Peyer's patch (tissue), 4 donors: ENCODE data around the gene OSBPL7. TPM values are rescaled to one million over a fixed set of nuclear protein-coding genes. Genes with fewer than 3 reads are reported as not detected.

Experiments used
- DNase-seq, 3 donors: peaks; one replicate each; pipeline ENCODE4 v3.0.0-alpha.2; 2017 to 2019
- H3K27ac ChIP-seq, 4 donors: fragments of 200-600 bp; sonication (generic); one replicate each; pipeline ENCODE4 v1.5.1; 2016 to 2019
- H3K27me3 ChIP-seq, 2 donors: fragments of 200-600 bp; sonication (generic); one replicate each; pipeline ENCODE4 v1.5.1; 2019
- H3K36me3 ChIP-seq, 3 donors: fragments of 200-600 bp; sonication (generic); one replicate each; pipeline ENCODE4 v1.5.1; 2016 to 2019
- H3K4me1 ChIP-seq, 4 donors: fragments of 200-600 bp; sonication (generic); one replicate each; pipeline ENCODE4 v1.5.1; 2016 to 2019
- H3K4me3 ChIP-seq, 4 donors: fragments of 200-600 bp; sonication (generic); 1 replicate in 3 of 4; 2 replicates in 1 of 4; pipeline ENCODE4 v1.5.1; 2016 to 2019; ENCODE audit warnings: mild to moderate bottlenecking in 1 of 4
- H3K9me3 ChIP-seq, 4 donors: fragments of 200-600 bp; sonication (generic); one replicate each; pipeline ENCODE4 v1.5.1; 2016 to 2019; ENCODE audit warnings: mild to moderate bottlenecking in 1 of 4
- CTCF ChIP-seq, 6 experiments: fragments of 450-650 bp in 4 of 6; fragments of 200-600 bp in 2 of 6; sonication (generic) in 1 of 6; IDR thresholded peaks; one replicate each; pipeline ENCODE4 v1.5.1; 2017 to 2019; ENCODE audit warnings: antibody characterized with exemption in 6 of 6, mild to moderate bottlenecking in 3 of 6, moderate library complexity in 1 of 6
- POLR2A ChIP-seq, 2 donors: fragments of 450-650 bp; IDR thresholded peaks; one replicate each; pipeline ENCODE4 v1.5.1; 2017; ENCODE audit warnings: antibody characterized with exemption in 2 of 2, mild to moderate bottlenecking in 2 of 2, moderate library complexity in 2 of 2
- total RNA-seq, 4 donors: library from RNA; depleted of rRNA; stranded (reverse); fragments of >200 nt; gene quantifications; one replicate each; pipeline ENCODE4 v1.1.0, GENCODE V29; 2016

The OSBPL7 gene
- total RNA-seq, 4 donors from 2014 or later = 31.4 to 104 (median 70.9) TPM

- no peaks in the 10 kb centered on the region for H3K4me1 ChIP-seq
- H3K4me3 ChIP-seq = no peak overlapping the region
- H3K36me3 ChIP-seq = no peaks in the 10 kb centered on the region
- no peaks in the 10 kb centered on the region for H3K27me3 ChIP-seq
- no peak for DNase-seq
- H3K27ac ChIP-seq = no peak overlapping the region
- TF ChIP-seq CTCF (IDR thresholded peaks at IDR 0.05) (no peak), POLR2A (IDR thresholded peaks at IDR 0.05) (no peak)
- H3K9me3 ChIP-seq = peaks cover 0 to 6% (median 2%) of the 10 kb centered on the region in 4 donors
Observed at GRCh38 chr17:47760409-47761140, 61.0 kb downstream of the OSBPL7 start.

- no peaks in the 10 kb centered on the region for H3K4me1 ChIP-seq
- no peaks in the 10 kb centered on the region for H3K36me3 ChIP-seq
- DNase-seq = no peak
- no peak overlapping the region for H3K27ac ChIP-seq
- peaks cover 0 to 6% (median 2%) of the 10 kb centered on the region in 4 donors for H3K9me3 ChIP-seq
- no peaks in the 10 kb centered on the region for H3K27me3 ChIP-seq
- TF ChIP-seq CTCF (IDR thresholded peaks at IDR 0.05) (no peak), POLR2A (IDR thresholded peaks at IDR 0.05) (no peak)
- no peak overlapping the region for H3K4me3 ChIP-seq
Observed at GRCh38 chr17:47757386-47757785, 64.2 kb downstream of the OSBPL7 start.

Other genes with a start within 250 kb of the OSBPL7 start
- 100 to 1,000 TPM in 3 of 4 donors, 10 to 100 TPM in 1; 72.3 to 276 (median 135) TPM for gene KPNB1, start 171.9 kb downstream of the OSBPL7 start, total RNA-seq
- 10 to 100 TPM in 1 of 4 donors, 1 to 10 TPM in 3; 3.0 to 23.1 (median 5.2) TPM for gene TBKBP1, start 127.6 kb downstream of the OSBPL7 start, total RNA-seq
- gene TBX21, start 88.6 kb downstream of the OSBPL7 start, total RNA-seq = under 1 TPM in 3 of 4 donors, not detected in 1; 0.53 to 0.85 (median 0.67) TPM
- 10 to 100 TPM; 30.5 to 50.4 (median 34.8) TPM for gene MRPL10, start 9.7 kb upstream of the OSBPL7 start, total RNA-seq
- gene LRRC46, start 9.9 kb upstream of the OSBPL7 start, total RNA-seq = under 1 TPM in 1 of 4 donors, not detected in 3; 0.40 TPM
- 100 to 1,000 TPM in 2 of 4 donors, 10 to 100 TPM in 2; 56.2 to 126 (median 86.9) TPM for gene SCRN2, start 19.5 kb upstream of the OSBPL7 start, total RNA-seq
- 10 to 100 TPM in 2 of 4 donors, 1 to 10 TPM in 2; 3.3 to 27.0 (median 16.6) TPM for gene SP6, start 29.4 kb upstream of the OSBPL7 start, total RNA-seq
- 10 to 100 TPM in 3 of 4 donors, 1 to 10 TPM in 1; 8.6 to 29.7 (median 16.6) TPM for gene SP2, start 74.4 kb upstream of the OSBPL7 start, total RNA-seq
- 100 to 1,000 TPM in 1 of 4 donors, 10 to 100 TPM in 3; 23.9 to 103 (median 64.6) TPM for gene PNPO, start 119.8 kb upstream of the OSBPL7 start, total RNA-seq
- gene PRR15L, start 136.1 kb upstream of the OSBPL7 start, total RNA-seq = 100 to 1,000 TPM in 3 of 4 donors, 10 to 100 TPM in 1; 88.3 to 358 (median 288) TPM
- gene CDK5RAP3, start 149.3 kb upstream of the OSBPL7 start, total RNA-seq = 1,000 to 10,000 TPM in 1 of 4 donors, 100 to 1,000 TPM in 3; 198 to 1,062 (median 553) TPM
- gene COPZ2, start 216.0 kb upstream of the OSBPL7 start, total RNA-seq = 10 to 100 TPM in 2 of 4 donors, 1 to 10 TPM in 2; 2.2 to 27.2 (median 7.0) TPM
- 100 to 1,000 TPM in 3 of 4 donors, 10 to 100 TPM in 1; 89.1 to 228 (median 217) TPM for gene NFE2L1, start 226.6 kb upstream of the OSBPL7 start, total RNA-seq